Left ventricle myocardium superior (tissue), 1 donor: ENCODE data around the gene TP73. TPM values are rescaled to one million over a fixed set of nuclear protein-coding genes. Genes with fewer than 3 reads are reported as not detected.

Experiments
- ATAC-seq: fragments of 200-7000 bp; cut with Tn5 transposase; one replicate; pipeline ENCODE4 v1.9.1; 2020; ENCODE audit warnings: mild to moderate bottlenecking, moderate library complexity
- DNase-seq: peaks from one replicate; pipeline ENCODE4 v3.0.0-alpha.2; 2020
- intact Hi-C: fragments of 100-400 bp; cut with micrococcal nuclease; formaldehyde crosslinking; loops from one replicate; pipeline ENCODE4 v1.11.0; 2022
- total RNA-seq: library from RNA; stranded (reverse); fragmentation: NEBNext Ultra II Directional; extraction: Animal tissue kit (Norgen Biotek cat#: 25700); gene quantifications from one replicate; pipeline ENCODE4 v1.2.1, GENCODE V29; 2021
- donor health status: DM: no; HTN: yes; CAD: no; lungs with severe emphysema.

TP73 gene
- total RNA-seq, 1 donor from 2014 or later = 0.05 TPM

- DNase-seq = peak; percentile 95
- intact Hi-C loops = no loop called here
Observed at GRCh38 chr1:3649342-3650247, 2.7 kb upstream of the TP73 start, which contains the start of gene WRAP73. TSS of gene WRAP73 (minus strand) at chr1:3650103. CDS start at chr1:3649999, 104 bp downstream.

GRCh38 chr1:3650248-3651025 lies 1.9 kb upstream of the TP73 start:
- ATAC-seq (no peak), DNase-seq (no peak)
- intact Hi-C loops = no loop called here

More at GRCh38 chr1:3649342-3650247, 2.7 kb upstream of the TP73 start, which contains the start of gene WRAP73:
- peak; percentile 94 for ATAC-seq

GRCh38 chr1:3651026-3651929 lies 1.0 kb upstream of the TP73 start:
- DNase-seq = no peak
- intact Hi-C loops = no loop called here
- ATAC-seq = no peak

GRCh38 chr1:3652548-3653285 lies 401 bp downstream of the TP73 start:
- DNase-seq (no peak), ATAC-seq (no peak)
- intact Hi-C loops = no loop called here

- intact Hi-C loops = no loop called here
- ATAC-seq = no peak
- DNase-seq = no peak
Observed at GRCh38 chr1:3653286-3653618, 936 bp downstream of the TP73 start.

- DNase-seq = no peak
- intact Hi-C loops = no loop called here
- peak; percentile 69 for ATAC-seq
Observed at GRCh38 chr1:3654549-3655281, 2.4 kb downstream of the TP73 start.

GRCh38 chr1:3656450-3657095 lies 4.3 kb downstream of the TP73 start:
- ATAC-seq (no peak), DNase-seq (no peak)

GRCh38 chr1:3657096-3657475 lies 4.8 kb downstream of the TP73 start:
- DNase-seq (no peak), ATAC-seq (no peak)
- intact Hi-C loops = no loop called here

More at GRCh38 chr1:3656450-3657095, 4.3 kb downstream of the TP73 start:
- intact Hi-C loops = no loop called here

GRCh38 chr1:3657578-3658230 lies 5.4 kb downstream of the TP73 start:
- no peak for DNase-seq
- intact Hi-C loops = no loop called here
- ATAC-seq = no peak

- intact Hi-C loops = no loop called here
- ATAC-seq (no peak), DNase-seq (no peak)
Observed at GRCh38 chr1:3658231-3658615, 5.9 kb downstream of the TP73 start.

GRCh38 chr1:3659093-3659492 lies 6.8 kb downstream of the TP73 start:
- DNase-seq = no peak
- ATAC-seq = no peak
- intact Hi-C loops = no loop called here

GRCh38 chr1:3660704-3661103 lies 8.4 kb downstream of the TP73 start:
- DNase-seq = no peak
- ATAC-seq = no peak
- intact Hi-C loops = no loop called here

GRCh38 chr1:3661631-3662030 lies 9.3 kb downstream of the TP73 start:
- DNase-seq = no peak
- intact Hi-C loops = no loop called here
- ATAC-seq = no peak

- no peak for ATAC-seq
- intact Hi-C loops = no loop called here
- DNase-seq = no peak
Observed at GRCh38 chr1:3662080-3662671, 9.9 kb downstream of the TP73 start.

- intact Hi-C loops = no loop called here
- DNase-seq = no peak
- no peak for ATAC-seq
Observed at GRCh38 chr1:3663999-3664699, 11.8 kb downstream of the TP73 start.

GRCh38 chr1:3664700-3665375 lies 12.5 kb downstream of the TP73 start:
- no peak for ATAC-seq
- intact Hi-C loops = no loop called here
- no peak for DNase-seq
